BLaER1 (cell line): ENCODE results near the gene EXOC5.

Source experiments
- H3K27ac ChIP-seq: shearing (Covaris generic); formaldehyde crosslinking; 2 replicates; pipeline ENCODE4 v1.8.1; 2022
- H3K27me3 ChIP-seq: shearing (Covaris generic); formaldehyde crosslinking; 2 replicates; pipeline ENCODE4 v1.8.1; 2022
- H3K36me3 ChIP-seq: shearing (Covaris generic); formaldehyde crosslinking; 2 replicates; pipeline ENCODE4 v1.8.1; 2022
- H3K4me1 ChIP-seq: shearing (Covaris generic); formaldehyde crosslinking; 2 replicates; pipeline ENCODE4 v1.8.1; 2022
- H3K4me2 ChIP-seq: shearing (Covaris generic); formaldehyde crosslinking; 2 replicates; pipeline ENCODE4 v1.8.1; 2022
- H3K4me3 ChIP-seq: shearing (Covaris generic); formaldehyde crosslinking; 2 replicates; pipeline ENCODE4 v1.8.1; 2022
- H3K9ac ChIP-seq: shearing (Covaris generic); formaldehyde crosslinking; 2 replicates; pipeline ENCODE4 v1.8.1; 2022
- H3K9me3 ChIP-seq: shearing (Covaris generic); formaldehyde crosslinking; 2 replicates; pipeline ENCODE4 v1.8.1; 2022
- H4K20me1 ChIP-seq: shearing (Covaris generic); formaldehyde crosslinking; 2 replicates; pipeline ENCODE4 v1.8.1; 2022
- Cebpa-rat ChIP-seq: shearing (Covaris generic); IDR thresholded peaks from 2 replicates; pipeline ENCODE4 v1.8.1; 2022

EXOC5 gene

DNA sequence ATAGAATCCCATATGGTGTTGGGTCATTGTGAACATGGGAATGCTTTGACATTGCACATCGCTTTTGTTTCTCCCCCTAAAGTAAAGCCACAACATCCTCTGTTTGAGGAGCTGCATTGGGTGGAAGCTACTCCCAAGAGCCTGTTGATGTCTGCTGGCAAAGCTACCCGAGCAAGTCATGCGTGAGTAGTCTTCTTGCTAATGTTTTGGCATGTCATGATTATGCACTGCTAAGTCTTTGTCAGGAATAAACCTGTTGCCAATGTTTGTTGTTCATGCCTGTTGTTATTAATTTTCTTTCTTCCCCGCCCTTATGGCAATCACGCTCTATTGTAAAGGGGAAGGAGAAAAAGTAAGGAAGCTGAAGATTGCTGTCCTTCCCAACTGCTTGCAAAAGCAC lies 97.3 kb downstream of the EXOC5 start:
- no peak for TF ChIP-seq Cebpa-rat
- Histone ChIP-seq H3K4me3 (no peak overlapping the region), H3K36me3 (no peaks in the 10 kb centered on the region), H3K4me2 (peak overlapping the region; percentile 44), H3K4me1 (peaks cover 12% of the 10 kb centered on the region), H4K20me1 (no peaks in the 10 kb centered on the region), H3K27me3 (no peaks in the 10 kb centered on the region), H3K9me3 (no peaks in the 10 kb centered on the region), H3K27ac (no peak overlapping the region), H3K9ac (no peak overlapping the region)

DNA sequence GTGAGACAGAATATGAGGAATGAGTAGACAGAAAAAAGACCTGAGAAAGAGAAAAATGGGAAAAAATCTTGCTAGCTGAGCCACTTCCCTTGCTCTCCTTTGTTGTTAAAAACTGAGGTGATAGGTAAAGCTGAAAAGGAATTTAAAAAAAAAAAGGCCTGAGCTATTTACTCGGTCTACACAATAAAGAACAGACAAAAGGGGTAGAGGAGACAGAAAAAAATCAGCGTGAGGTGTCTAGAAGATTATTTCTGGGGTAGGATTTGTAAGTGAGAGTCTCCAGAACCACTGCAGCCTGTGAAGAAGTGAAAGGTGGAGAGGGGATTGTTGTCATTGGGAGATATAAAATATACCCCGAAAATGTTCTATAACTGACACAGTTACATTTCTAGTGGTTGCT lies 98.8 kb downstream of the EXOC5 start:
- no peaks in the 10 kb centered on the region for H3K27me3 ChIP-seq
- no peak overlapping the region for H3K4me3 ChIP-seq
- H3K36me3 ChIP-seq: no peaks in the 10 kb centered on the region
- H3K27ac ChIP-seq: no peak overlapping the region
- no peak overlapping the region for H3K9ac ChIP-seq
- no peaks in the 10 kb centered on the region for H3K9me3 ChIP-seq
- no peaks in the 10 kb centered on the region for H4K20me1 ChIP-seq
- no peak for TF ChIP-seq Cebpa-rat
- H3K4me2 ChIP-seq: no peak overlapping the region
- peaks cover 12% of the 10 kb centered on the region for H3K4me1 ChIP-seq

DNA sequence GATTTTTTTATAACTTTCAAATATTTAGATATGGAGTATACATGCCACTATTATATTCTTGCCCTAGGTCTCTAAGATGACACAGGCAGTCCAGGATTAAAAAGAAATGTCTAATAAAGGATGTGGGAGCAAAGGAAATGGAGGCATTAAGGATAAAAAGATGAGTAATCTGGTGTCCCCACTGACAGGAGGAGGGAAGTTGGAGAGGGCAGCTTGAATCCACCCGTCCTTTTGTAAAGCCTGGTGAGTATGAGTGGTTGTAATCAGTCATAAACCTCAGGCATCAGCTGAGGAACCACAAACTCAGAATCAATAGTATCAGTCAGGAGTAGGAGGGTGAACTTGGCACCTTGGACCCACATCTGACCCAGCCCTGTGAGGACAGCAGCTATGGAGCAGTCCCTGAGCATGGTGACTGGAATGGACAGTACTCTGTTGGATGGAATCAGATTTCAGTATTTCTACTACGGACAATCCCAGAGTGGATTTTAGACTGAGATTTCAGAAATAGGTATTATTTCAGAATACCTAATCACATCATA lies 100.5 kb downstream of the EXOC5 start:
- H4K20me1 ChIP-seq: no peaks in the 10 kb centered on the region
- H3K27me3 ChIP-seq: no peaks in the 10 kb centered on the region
- TF ChIP-seq Cebpa-rat: no peak
- H3K4me2 ChIP-seq: no peak overlapping the region
- H3K36me3 ChIP-seq: no peaks in the 10 kb centered on the region
- peaks cover 12% of the 10 kb centered on the region for H3K4me1 ChIP-seq
- no peak overlapping the region for H3K4me3 ChIP-seq
- H3K9me3 ChIP-seq: no peaks in the 10 kb centered on the region
- no peak overlapping the region for H3K9ac ChIP-seq
- no peak overlapping the region for H3K27ac ChIP-seq

DNA sequence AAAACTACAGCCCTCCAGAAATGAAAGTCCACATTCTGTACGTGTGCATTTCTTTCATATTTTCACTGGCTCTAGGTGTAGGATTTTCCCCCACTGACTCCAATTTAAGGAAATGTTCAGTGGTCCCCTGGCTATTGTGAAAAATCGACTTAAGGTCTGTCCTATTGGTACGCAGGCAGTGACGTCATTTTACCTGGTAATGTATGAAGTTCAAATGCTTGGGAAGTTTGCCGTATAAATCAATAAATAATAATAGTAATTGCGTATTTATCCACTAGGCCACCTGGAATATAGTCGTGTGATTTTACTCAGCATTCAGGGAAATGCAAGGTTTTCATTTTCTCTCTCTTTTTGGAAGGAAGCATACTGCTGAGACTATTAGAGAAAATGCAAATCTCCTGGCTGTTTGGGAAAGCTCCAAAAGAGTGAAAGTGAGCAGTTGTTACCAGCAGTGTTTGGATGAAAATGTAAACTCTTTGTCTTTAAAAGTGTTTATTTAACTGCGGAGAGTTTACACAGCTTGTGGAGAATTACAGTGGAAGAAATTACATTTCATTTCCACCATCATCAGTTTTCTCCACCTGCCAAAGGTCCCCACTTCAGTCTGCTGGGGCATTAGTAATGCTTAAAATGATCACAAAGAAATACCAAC lies 107.0 kb downstream of the EXOC5 start:
- H3K27ac ChIP-seq: no peak overlapping the region
- no peak overlapping the region for H3K4me3 ChIP-seq
- H3K4me2 ChIP-seq: no peak overlapping the region
- no peaks in the 10 kb centered on the region for H3K9me3 ChIP-seq
- no peaks in the 10 kb centered on the region for H3K4me1 ChIP-seq
- no peak overlapping the region for H3K9ac ChIP-seq
- no peaks in the 10 kb centered on the region for H4K20me1 ChIP-seq
- TF ChIP-seq Cebpa-rat: no peak
- no peaks in the 10 kb centered on the region for H3K27me3 ChIP-seq
- H3K36me3 ChIP-seq: no peaks in the 10 kb centered on the region

DNA sequence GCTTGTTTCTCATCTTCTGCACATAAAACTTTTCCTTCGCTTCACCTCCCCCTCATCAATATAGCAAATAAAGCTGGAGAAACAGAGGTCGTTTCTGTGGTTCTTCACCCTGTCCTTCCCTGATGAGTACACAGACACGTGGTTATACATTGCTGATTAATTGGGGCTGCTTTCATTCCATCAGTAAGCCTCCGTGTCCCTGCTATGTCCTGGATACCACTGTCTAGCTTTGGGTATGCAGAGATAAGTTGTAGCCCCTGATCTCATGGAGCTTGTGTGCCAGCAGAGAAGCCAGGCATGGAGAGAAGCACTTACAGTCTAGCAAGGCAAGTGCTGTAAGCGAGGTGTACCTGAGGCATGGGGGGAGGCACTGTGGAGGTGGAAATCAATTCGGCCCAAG lies 108.4 kb downstream of the EXOC5 start:
- Histone ChIP-seq H3K27ac (no peak overlapping the region), H3K4me2 (no peak overlapping the region), H3K4me3 (no peak overlapping the region), H3K9me3 (no peaks in the 10 kb centered on the region), H3K27me3 (no peaks in the 10 kb centered on the region), H4K20me1 (no peaks in the 10 kb centered on the region), H3K4me1 (no peaks in the 10 kb centered on the region), H3K36me3 (no peaks in the 10 kb centered on the region), H3K9ac (no peak overlapping the region)
- no peak for TF ChIP-seq Cebpa-rat

DNA sequence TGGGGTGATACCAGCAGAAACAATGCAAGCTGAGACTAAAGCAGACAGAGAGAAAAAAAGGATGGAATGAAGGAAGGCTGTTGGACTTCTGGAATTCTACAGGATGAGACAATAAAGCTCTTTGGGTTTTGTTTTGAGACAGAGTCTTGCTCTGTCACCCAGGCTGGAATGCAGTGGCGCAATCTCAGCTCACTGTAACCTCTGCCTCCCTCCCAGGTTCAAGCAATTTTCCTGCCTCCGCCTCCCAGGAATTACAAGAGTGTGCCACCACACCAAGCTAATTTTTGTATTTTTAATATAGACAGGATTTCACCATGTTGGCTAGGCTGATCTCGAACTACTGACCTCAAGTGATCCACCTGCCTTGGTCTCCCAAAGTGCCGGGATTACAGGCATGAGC lies 115.4 kb downstream of the EXOC5 start:
- H3K27me3 ChIP-seq: no peaks in the 10 kb centered on the region
- H4K20me1 ChIP-seq: no peaks in the 10 kb centered on the region
- no peaks in the 10 kb centered on the region for H3K4me1 ChIP-seq
- no peaks in the 10 kb centered on the region for H3K36me3 ChIP-seq
- H3K9ac ChIP-seq: no peak overlapping the region
- H3K9me3 ChIP-seq: no peaks in the 10 kb centered on the region
- H3K4me3 ChIP-seq: no peak overlapping the region
- H3K27ac ChIP-seq: no peak overlapping the region
- TF ChIP-seq Cebpa-rat: no peak
- H3K4me2 ChIP-seq: no peak overlapping the region
